PC-3 (cell line): ENCODE measurements around the gene ABLIM1. TPM values are rescaled to one million over a fixed set of nuclear protein-coding genes. Genes with fewer than 3 reads are reported as not detected.

Source experiments
- ATAC-seq: fragments of 200-7000 bp; cut with Tn5 transposase; 2 replicates; pipeline ENCODE4 v1.9.1; 2020; ENCODE audit warnings: mild to moderate bottlenecking, moderate library complexity
- BruUV-seq: library from RNA; stranded (reverse); fragments of 400-500 nt; replicated peaks from 2 replicates; lab custom pipeline; 2021; lab: Mats Ljungman, UMichigan
- CTCF ChIA-PET: fragments of 300-600 bp; sonication (Branson Sonifier 250); formaldehyde crosslinking; loops from one replicate; lab custom pipeline; 2022; ENCODE audit warnings: antibody characterized with exemption; lab: Charles Lee
- POLR2A ChIA-PET: fragments of 300-600 bp; sonication (Branson Sonifier 250); formaldehyde crosslinking; loops from one replicate; lab custom pipeline; 2022; ENCODE audit warnings: antibody characterized with exemption; ENCODE audit not compliant: unreplicated experiment; lab: Charles Lee
- DNase-seq: peaks from one replicate; pipeline ENCODE4 v3.0.0-alpha.2; 2015
- H2AFZ ChIP-seq: fragments of 300-600 bp; sonication (generic); 2 replicates; pipeline ENCODE4 v1.6.0; 2016; ENCODE audit warnings: antibody characterized with exemption, low read length
- H3F3A ChIP-seq: fragments of 300-600 bp; sonication (generic); one replicate; pipeline ENCODE4 v1.6.0; 2017; ENCODE audit warnings: antibody characterized with exemption, low read length, control low read depth, mild to moderate bottlenecking; ENCODE audit not compliant: unreplicated experiment
- H3K27ac ChIP-seq: fragments of 300-600 bp; sonication (generic); 2 replicates; pipeline ENCODE4 v1.5.1; 2016; ENCODE audit warnings: mild to moderate bottlenecking, low read length
- H3K27me3 ChIP-seq: fragments of 300-600 bp; sonication (generic); 2 replicates; pipeline ENCODE4 v1.6.1; 2016; ENCODE audit warnings: low read length, mixed read lengths
- H3K36me3 ChIP-seq: fragments of 300-600 bp; sonication (generic); 2 replicates; pipeline ENCODE4 v1.6.1; 2016; ENCODE audit warnings: low read depth, mixed run types, low read length, mixed read lengths
- H3K4me1 ChIP-seq: fragments of 300-600 bp; sonication (generic); 2 replicates; pipeline ENCODE4 v1.5.1; 2016; ENCODE audit warnings: low read length; ENCODE audit not compliant: insufficient read depth
- H3K4me2 ChIP-seq: fragments of 300-600 bp; sonication (generic); 2 replicates; pipeline ENCODE4 v1.6.0; 2016; ENCODE audit warnings: low read length
- H3K4me3 ChIP-seq: fragments of 300-600 bp; sonication (generic); 2 replicates; pipeline ENCODE4 v1.5.1; 2016; ENCODE audit warnings: mild to moderate bottlenecking, low read length, mixed read lengths
- H3K79me2 ChIP-seq: fragments of 300-600 bp; sonication (generic); 2 replicates; pipeline ENCODE4 v1.6.1; 2017; ENCODE audit warnings: low read length, mixed read lengths
- H3K9ac ChIP-seq: fragments of 300-600 bp; sonication (generic); 2 replicates; pipeline ENCODE4 v1.6.0; 2016; ENCODE audit warnings: mild to moderate bottlenecking, low read length
- H3K9me2 ChIP-seq: fragments of 300-600 bp; sonication (generic); replicated peaks from 2 replicates; pipeline ENCODE4 v1.6.1; 2016; ENCODE audit warnings: mixed run types, low read length, mixed read lengths
- H3K9me3 ChIP-seq: fragments of 300-600 bp; sonication (generic); 2 replicates; pipeline ENCODE4 v1.6.1; 2016; ENCODE audit warnings: low read length, mixed read lengths
- H4K20me1 ChIP-seq: fragments of 300-600 bp; sonication (generic); 2 replicates; pipeline ENCODE4 v1.6.1; 2016; ENCODE audit warnings: low read length, mixed read lengths
- CTCF ChIP-seq: fragments of 300-600 bp; sonication (generic); conservative IDR thresholded peaks from 2 replicates; pipeline ENCODE4 v1.5.1; 2017; ENCODE audit warnings: antibody characterized with exemption, low read depth, mild to moderate bottlenecking, low read length
- EZH2 ChIP-seq: fragments of 300-600 bp; sonication (generic); IDR thresholded peaks from one replicate; pipeline ENCODE4 v1.6.1; 2017; ENCODE audit warnings: antibody characterized with exemption, mild to moderate bottlenecking, low read length; ENCODE audit not compliant: unreplicated experiment
- EZH2phosphoT487 ChIP-seq: fragments of 300-600 bp; sonication (generic); IDR thresholded peaks from 2 replicates; pipeline ENCODE4 v1.6.1; 2018; ENCODE audit warnings: mild to moderate bottlenecking, antibody characterized with exemption, low read length, borderline replicate concordance
- intact Hi-C: fragments of 100-400 bp; cut with micrococcal nuclease; formaldehyde crosslinking; loops from 2 replicates; pipeline ENCODE4 v1.9.0; 2023
- total RNA-seq: library from RNA; depleted of rRNA; stranded (reverse); fragments of >200 nt; gene quantifications from 2 replicates; pipeline ENCODE4 v1.2.3, GENCODE V29; 2014

The ABLIM1 gene
- total RNA-seq, 1 experiment from 2014 or later: 12.3 TPM

- no TSS peak for BruUV-seq
- Histone ChIP-seq H3K4me1 (peaks cover 40% of the 10 kb centered on the region), H3K27ac (peak overlapping the region; percentile 69), H3K4me3 (peak overlapping the region; percentile 53; the same call in 1 of the 2 replicates), H3K27me3 (no peaks in the 10 kb centered on the region), H4K20me1 (no peaks in the 10 kb centered on the region), H2AFZ (peak overlapping the region; percentile 49), H3K4me2 (peak overlapping the region; percentile 82), H3K36me3 (no peaks in the 10 kb centered on the region), H3K9me2 (no peaks in the 10 kb centered on the region), H3K9ac (no peak overlapping the region), H3K79me2 (no peaks in the 10 kb centered on the region), H3K9me3 (no peaks in the 10 kb centered on the region), H3F3A (peaks cover 4% of the 10 kb centered on the region)
- intact Hi-C loops: loop anchor here (5.0 kb wide), 1 partner anchor 53 kb away; no protein-coding TSS in a partner anchor
- ChIA-PET CTCF (no interaction called here), POLR2A (no interaction called here)
- TF ChIP-seq EZH2phosphoT487 (no peak), EZH2 (no peak), CTCF (no peak)
- ATAC-seq (peak; percentile 70), DNase-seq (peak; percentile 70)
Measured at GRCh38 chr10:114684822-114685209, 26.7 kb upstream of the ABLIM1 start.

GRCh38 chr10:114684084-114684821 lies 26.2 kb upstream of the ABLIM1 start:
- peak; percentile 82 for ATAC-seq
- intact Hi-C loops: loop anchor here (5.0 kb wide), 1 partner anchor 52 kb away; no protein-coding TSS in a partner anchor
- ChIA-PET POLR2A (no interaction called here), CTCF (no interaction called here)
- H3K4me2 ChIP-seq: peak overlapping the region; percentile 82
- no peaks in the 10 kb centered on the region for H3K27me3 ChIP-seq
- H4K20me1 ChIP-seq: no peaks in the 10 kb centered on the region
- H3K27ac ChIP-seq: peak overlapping the region; percentile 69
- no peak overlapping the region for H3K9ac ChIP-seq
- TF ChIP-seq EZH2: no peak
- TF ChIP-seq CTCF: no peak
- no peak for TF ChIP-seq EZH2phosphoT487
- peaks cover 4% of the 10 kb centered on the region for H3F3A ChIP-seq
- DNase-seq: peak; percentile 43
- H3K4me1 ChIP-seq: peaks cover 40% of the 10 kb centered on the region
- H3K9me2 ChIP-seq: no peaks in the 10 kb centered on the region
- H3K9me3 ChIP-seq: no peaks in the 10 kb centered on the region
- no TSS peak for BruUV-seq
- no peaks in the 10 kb centered on the region for H3K79me2 ChIP-seq
- H3K36me3 ChIP-seq: no peaks in the 10 kb centered on the region
- H3K4me3 ChIP-seq: peak overlapping the region; percentile 53; the same call in 1 of the 2 replicates
- H2AFZ ChIP-seq: peak overlapping the region; percentile 49

GRCh38 chr10:114683593-114683992 lies 25.5 kb upstream of the ABLIM1 start:
- H3K27ac ChIP-seq: no peak overlapping the region
- H3K36me3 ChIP-seq: no peaks in the 10 kb centered on the region
- H3F3A ChIP-seq: peaks cover 4% of the 10 kb centered on the region
- H3K4me1 ChIP-seq: peaks cover 40% of the 10 kb centered on the region
- H3K4me2 ChIP-seq: peak overlapping the region; percentile 82
- TF ChIP-seq EZH2phosphoT487 (no peak), CTCF (no peak), EZH2 (no peak)
- intact Hi-C loops: loop anchor here (5.0 kb wide), 1 partner anchor 51 kb away; no protein-coding TSS in a partner anchor
- H2AFZ ChIP-seq: no peak overlapping the region
- ChIA-PET CTCF (no interaction called here), POLR2A (no interaction called here)
- no peak overlapping the region for H3K9ac ChIP-seq
- no peaks in the 10 kb centered on the region for H4K20me1 ChIP-seq
- no TSS peak for BruUV-seq
- no peak for DNase-seq
- H3K27me3 ChIP-seq: no peaks in the 10 kb centered on the region
- H3K9me3 ChIP-seq: no peaks in the 10 kb centered on the region
- no peak overlapping the region for H3K4me3 ChIP-seq
- no peaks in the 10 kb centered on the region for H3K9me2 ChIP-seq
- H3K79me2 ChIP-seq: no peaks in the 10 kb centered on the region
- no peak for ATAC-seq
